DMS153 treated with DMSO at 0.1 percent for 48 hours (cell line): ENCODE results near the gene TRPV6.
A peak's percentile ranks its signal among the peaks of the same experiment; 100 is the strongest.

Source experiments
- DNase-seq: peaks from one replicate; lab custom pipeline; 2025; ENCODE audit not compliant: unreplicated experiment; lab: John Stamatoyannopoulos, UW

TRPV6 gene

DNA sequence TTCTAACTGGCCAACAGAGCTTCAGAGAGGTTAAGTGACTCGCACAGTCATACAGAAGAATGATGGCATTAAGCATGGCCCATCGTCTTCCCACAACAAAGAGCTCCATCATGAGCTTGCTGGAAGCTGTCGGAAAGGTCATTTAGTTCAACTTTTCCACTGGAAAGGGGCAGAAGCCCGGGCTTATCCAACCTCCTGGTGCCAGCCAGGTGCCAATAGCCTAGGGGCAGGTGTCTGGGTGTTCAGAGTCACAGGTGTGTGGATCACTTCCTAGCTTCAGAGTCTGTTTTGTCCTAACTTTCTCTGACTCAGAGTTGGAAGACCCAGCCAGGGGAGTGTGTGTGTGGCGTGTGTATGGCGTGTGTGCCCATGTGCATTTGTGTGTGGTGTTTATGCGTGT lies 1.3 kb upstream of the TRPV6 start:
- no peak for DNase-seq

- DNase-seq, result no peak
Measured at GRCh38 chr7:142884286-142884640, 1.3 kb downstream of the TRPV6 start.

- no peak for DNase-seq
Measured at GRCh38 chr7:142883571-142884285, 1.8 kb downstream of the TRPV6 start.

GRCh38 chr7:142883145-142883544 lies 2.4 kb downstream of the TRPV6 start:
- no peak for DNase-seq

- no peak for DNase-seq
Measured at GRCh38 chr7:142882338-142882678, 3.2 kb downstream of the TRPV6 start.

DNA sequence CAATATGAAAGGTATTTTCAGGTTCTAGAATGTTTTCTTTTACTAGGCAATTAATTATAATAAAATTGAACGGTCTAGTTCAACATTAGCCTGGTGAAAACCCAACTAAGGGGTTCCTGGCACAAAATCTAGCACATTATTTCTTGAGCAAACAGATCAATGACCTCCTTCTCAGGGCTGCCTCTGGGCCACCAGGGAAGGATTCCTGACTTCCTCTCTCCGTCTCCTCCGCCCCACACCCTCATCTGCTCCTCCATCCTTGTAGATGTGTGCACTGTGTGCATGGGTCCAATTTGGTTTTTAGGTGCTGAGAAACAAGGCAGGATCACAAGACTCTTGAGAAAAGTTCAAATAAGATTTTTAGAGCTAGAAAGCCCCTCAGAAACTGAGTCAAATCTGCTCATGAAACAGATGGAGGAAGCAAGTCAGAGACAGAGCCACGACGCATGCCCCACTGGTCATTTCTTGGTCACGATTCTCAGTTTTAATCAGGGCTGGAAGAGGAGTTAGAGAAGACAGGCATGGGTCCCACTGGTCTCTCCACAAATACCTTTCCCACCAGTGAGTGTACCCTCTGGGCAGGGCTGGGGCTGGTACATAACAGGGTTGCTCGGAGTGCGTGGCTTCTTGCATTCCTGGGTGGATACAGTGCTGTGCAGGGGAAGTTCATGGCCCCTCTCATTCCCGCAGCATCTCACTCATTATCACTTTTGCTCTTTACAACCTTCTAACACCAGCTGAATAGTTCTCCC lies 3.8 kb downstream of the TRPV6 start:
- no peak for DNase-seq

DNA sequence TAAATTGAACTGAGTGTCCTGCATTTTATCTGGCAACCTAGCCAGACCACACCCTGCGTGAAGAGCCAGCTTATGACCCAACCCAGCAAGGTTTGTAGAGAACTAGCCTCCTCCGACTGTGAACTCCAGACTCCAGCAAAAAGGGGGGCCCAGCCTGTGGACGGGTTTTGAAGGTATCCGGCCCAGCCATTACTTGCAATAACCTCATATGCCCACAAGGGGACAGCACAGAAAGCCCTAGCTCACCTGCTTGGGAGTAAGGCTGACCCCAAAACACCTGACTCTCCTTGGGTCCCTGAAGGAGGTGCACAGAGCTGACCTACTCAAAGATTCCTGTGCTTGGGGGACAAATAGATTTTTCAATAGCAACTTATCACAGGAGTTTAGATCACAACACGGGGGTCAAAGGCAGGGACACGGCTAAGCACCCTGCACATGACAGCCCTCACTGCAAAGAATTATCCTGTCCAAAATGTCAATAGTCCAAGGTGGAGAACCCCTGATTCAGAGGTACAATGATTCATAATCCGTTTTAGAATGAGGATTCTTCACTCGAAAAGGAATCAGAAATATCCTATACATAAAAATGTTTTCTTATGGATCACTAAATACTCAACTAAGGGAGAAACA lies 4.6 kb downstream of the TRPV6 start:
- peak; percentile 2 for DNase-seq

DNA sequence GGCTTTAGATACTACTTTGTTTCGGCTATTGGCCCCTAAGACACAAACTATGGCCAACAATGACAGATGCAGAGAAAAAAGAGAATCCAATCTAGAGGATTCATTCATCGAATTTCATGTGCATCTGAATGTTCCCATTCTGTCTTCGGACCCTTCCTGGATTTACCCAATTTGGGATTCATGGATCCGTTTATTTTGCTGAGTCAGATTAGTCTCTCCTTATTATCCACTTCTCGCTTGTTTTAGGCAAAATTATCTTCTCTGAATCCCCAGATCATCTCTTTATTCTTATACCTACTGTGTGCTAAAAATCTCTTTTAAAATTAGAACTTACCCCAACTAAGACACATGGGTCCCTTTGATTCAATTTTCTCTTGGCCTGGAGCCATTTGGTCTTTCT lies 6.5 kb downstream of the TRPV6 start:
- no peak for DNase-seq

GRCh38 chr7:142878315-142878714 lies 7.2 kb downstream of the TRPV6 start:
- DNase-seq, result no peak

GRCh38 chr7:142876991-142877910 lies 8.3 kb downstream of the TRPV6 start:
- DNase-seq, result no peak

- no peak for DNase-seq
Measured at GRCh38 chr7:142876236-142876960, 9.1 kb downstream of the TRPV6 start.

- no peak for DNase-seq
Measured at GRCh38 chr7:142875456-142875855, 10.1 kb downstream of the TRPV6 start.

DNA sequence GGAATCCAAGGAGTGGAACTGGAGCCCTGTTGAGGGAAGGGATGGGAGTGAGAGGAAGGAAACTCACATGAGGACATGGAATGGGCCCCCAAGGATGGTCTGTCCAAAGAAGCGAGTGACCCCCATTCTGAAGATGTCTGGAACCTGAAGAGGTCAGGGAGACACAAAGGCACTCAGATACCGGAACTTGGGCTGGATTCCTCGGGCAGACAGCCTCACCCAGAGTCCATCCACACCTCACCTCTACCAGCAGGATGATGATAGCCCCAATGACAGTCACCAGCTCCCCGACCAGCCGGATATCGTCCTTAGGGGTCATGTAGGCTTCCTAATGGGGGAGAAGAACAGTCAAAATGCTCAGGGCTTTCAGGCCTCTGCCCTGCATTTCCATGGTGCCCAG lies 10.7 kb downstream of the TRPV6 start:
- no peak for DNase-seq

DNA sequence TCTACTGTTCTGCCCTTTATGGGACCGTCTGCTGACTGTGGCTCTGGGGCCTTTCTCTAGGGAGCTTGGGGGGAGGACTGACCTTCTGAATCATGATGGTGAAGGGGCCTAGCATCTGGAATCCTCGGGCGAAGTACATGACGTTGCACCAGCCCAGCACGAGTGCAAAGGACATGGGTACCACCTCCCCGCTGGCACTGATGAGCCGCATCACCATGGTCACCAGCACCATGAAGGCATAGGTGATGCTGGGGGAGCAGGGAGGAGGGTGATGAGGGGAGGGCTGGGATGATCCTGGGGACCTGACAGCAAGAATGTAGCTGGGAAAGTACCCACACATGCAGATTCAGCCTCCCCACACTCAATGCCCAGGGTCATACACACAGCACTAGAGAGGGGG lies 11.1 kb downstream of the TRPV6 start:
- no peak for DNase-seq

- no peak for DNase-seq
Measured at GRCh38 chr7:142873871-142874270, 11.7 kb downstream of the TRPV6 start.

DNA sequence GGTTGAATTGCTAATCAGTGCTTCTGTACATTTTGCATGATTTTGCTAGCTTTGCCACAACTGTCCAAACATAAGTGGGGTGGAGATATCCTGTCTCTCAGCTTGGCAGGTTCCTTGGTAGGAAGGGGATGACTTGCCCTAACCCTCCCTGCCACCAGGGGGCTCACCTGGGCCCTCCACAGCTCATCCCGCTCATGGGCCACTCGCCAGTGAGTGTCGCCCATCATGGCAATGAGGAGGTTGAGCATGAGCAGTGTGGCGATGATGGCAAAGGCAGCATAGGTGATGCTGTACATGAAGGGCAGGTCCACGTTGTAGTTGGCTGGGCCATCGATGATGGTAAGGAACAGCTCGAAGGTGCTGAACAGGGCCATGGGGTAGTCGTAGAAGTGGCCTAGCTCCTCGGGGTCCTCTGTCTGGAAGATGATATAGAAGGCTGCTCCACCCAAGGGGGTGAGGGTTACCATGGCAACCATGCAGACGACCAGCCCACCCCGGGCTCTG lies 12.2 kb downstream of the TRPV6 start:
- DNase-seq, result no peak

GRCh38 chr7:142872106-142872675 lies 13.4 kb downstream of the TRPV6 start:
- DNase-seq, result no peak

- DNase-seq, result no peak
Measured at GRCh38 chr7:142871260-142872105, 14.1 kb downstream of the TRPV6 start.

- no peak for DNase-seq
Measured at GRCh38 chr7:142870566-142871259, 14.8 kb downstream of the TRPV6 start.
